SK-N-SH treated with all-trans-retinoic acid at 6 μM for 48 hours (cell line): ENCODE results near the gene CCDC137.

ENCODE experiments used
- CSDC2 ChIP-seq: fragments of 250-450 bp; sonication (Bioruptor Pico); IDR thresholded peaks from 2 replicates; pipeline ENCODE4 v1.5.0; 2020; ENCODE audit warnings: mild to moderate bottlenecking, moderate library complexity
- CSRNP3 ChIP-seq: fragments of 250-450 bp; sonication (Bioruptor Pico); IDR thresholded peaks from 2 replicates; pipeline ENCODE4 v1.5.1; 2021; ENCODE audit warnings: mild to moderate bottlenecking, moderate library complexity
- TCF4 ChIP-seq: fragments of 250-450 bp; sonication (Bioruptor Pico); IDR thresholded peaks from 2 replicates; pipeline ENCODE4 v1.8.0; 2021; ENCODE audit warnings: mild to moderate bottlenecking, moderate library complexity, borderline replicate concordance
- ZFP30 ChIP-seq: fragments of 450-650 bp; formaldehyde crosslinking; IDR thresholded peaks from 2 replicates; pipeline ENCODE4 v1.5.0; 2022; ENCODE audit warnings: mild to moderate bottlenecking, moderate library complexity
- ZNF8 ChIP-seq: fragments of 450-650 bp; formaldehyde crosslinking; IDR thresholded peaks from 2 replicates; pipeline ENCODE4 v1.5.0; 2020; ENCODE audit warnings: mild to moderate bottlenecking, moderate library complexity
- TF ChIP-seq, protein P1 (sequence below): fragments of 250-450 bp; sonication (Bioruptor Pico); IDR thresholded peaks from 2 replicates; pipeline ENCODE4 v1.8.0; 2020; ENCODE audit warnings: mild to moderate bottlenecking, moderate library complexity, borderline replicate concordance
- TF ChIP-seq, protein P2 (sequence below): fragments of 250-450 bp; sonication (Bioruptor Pico); IDR thresholded peaks from 2 replicates; pipeline ENCODE4 v1.5.1; 2020; ENCODE audit warnings: low read depth, mild to moderate bottlenecking, moderate library complexity

GRCh38 chr17:81665205-81666091, 1.1 kb upstream of the CCDC137 start:
- TF ChIP-seq ZFP30 (CRISPR knock-in tag) (no peak), TCF4 (CRISPR knock-in tag) (no peak), ZNF8 (no peak), CSDC2 (CRISPR knock-in tag) (no peak), CSRNP3 (CRISPR knock-in tag) (no peak)
- TF ChIP-seq, protein P1, sequence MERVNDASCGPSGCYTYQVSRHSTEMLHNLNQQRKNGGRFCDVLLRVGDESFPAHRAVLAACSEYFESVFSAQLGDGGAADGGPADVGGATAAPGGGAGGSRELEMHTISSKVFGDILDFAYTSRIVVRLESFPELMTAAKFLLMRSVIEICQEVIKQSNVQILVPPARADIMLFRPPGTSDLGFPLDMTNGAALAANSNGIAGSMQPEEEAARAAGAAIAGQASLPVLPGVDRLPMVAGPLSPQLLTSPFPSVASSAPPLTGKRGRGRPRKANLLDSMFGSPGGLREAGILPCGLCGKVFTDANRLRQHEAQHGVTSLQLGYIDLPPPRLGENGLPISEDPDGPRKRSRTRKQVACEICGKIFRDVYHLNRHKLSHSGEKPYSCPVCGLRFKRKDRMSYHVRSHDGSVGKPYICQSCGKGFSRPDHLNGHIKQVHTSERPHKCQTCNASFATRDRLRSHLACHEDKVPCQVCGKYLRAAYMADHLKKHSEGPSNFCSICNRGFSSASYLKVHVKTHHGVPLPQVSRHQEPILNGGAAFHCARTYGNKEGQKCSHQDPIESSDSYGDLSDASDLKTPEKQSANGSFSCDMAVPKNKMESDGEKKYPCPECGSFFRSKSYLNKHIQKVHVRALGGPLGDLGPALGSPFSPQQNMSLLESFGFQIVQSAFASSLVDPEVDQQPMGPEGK: no peak
- TF ChIP-seq, protein P2, sequence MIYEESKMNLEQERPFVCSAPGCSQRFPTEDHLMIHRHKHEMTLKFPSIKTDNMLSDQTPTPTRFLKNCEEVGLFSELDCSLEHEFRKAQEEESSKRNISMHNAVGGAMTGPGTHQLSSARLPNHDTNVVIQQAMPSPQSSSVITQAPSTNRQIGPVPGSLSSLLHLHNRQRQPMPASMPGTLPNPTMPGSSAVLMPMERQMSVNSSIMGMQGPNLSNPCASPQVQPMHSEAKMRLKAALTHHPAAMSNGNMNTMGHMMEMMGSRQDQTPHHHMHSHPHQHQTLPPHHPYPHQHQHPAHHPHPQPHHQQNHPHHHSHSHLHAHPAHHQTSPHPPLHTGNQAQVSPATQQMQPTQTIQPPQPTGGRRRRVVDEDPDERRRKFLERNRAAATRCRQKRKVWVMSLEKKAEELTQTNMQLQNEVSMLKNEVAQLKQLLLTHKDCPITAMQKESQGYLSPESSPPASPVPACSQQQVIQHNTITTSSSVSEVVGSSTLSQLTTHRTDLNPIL (CRISPR knock-in tag): no peak
